OCI-LY7 (cell line): Measurements from ENCODE around the gene TBP.

Experiments
- CTCF ChIP-seq: fragments of 200-600 bp; sonication (generic); conservative IDR thresholded peaks from 2 replicates; pipeline ENCODE4 v1.5.1; 2014; ENCODE audit warnings: mild to moderate bottlenecking, antibody characterized with exemption, low read length, moderate library complexity, mixed read lengths
- EZH2phosphoT487 ChIP-seq: fragments of 200-600 bp; sonication (generic); IDR thresholded peaks from 2 replicates; pipeline ENCODE4 v1.6.1; 2018; ENCODE audit warnings: low read depth, borderline replicate concordance, mild to moderate bottlenecking, mixed run types, antibody characterized with exemption, low read length, moderate library complexity, mixed read lengths

GRCh38 chr6:170590725-170591124, 36.6 kb downstream of the TBP start:
- no peak for TF ChIP-seq CTCF
- TF ChIP-seq EZH2phosphoT487 = no peak
